GM12801 (cell line): Measurements from ENCODE around the gene VCP.

ENCODE experiments used
- TF ChIP-seq, protein P1 (sequence below): IDR thresholded peaks from one replicate; pipeline ENCODE4 v1.5.1; 2011; ENCODE audit warnings: control low read depth; ENCODE audit not compliant: insufficient read length; ENCODE audit errors: extremely low read depth

VCP gene

DNA sequence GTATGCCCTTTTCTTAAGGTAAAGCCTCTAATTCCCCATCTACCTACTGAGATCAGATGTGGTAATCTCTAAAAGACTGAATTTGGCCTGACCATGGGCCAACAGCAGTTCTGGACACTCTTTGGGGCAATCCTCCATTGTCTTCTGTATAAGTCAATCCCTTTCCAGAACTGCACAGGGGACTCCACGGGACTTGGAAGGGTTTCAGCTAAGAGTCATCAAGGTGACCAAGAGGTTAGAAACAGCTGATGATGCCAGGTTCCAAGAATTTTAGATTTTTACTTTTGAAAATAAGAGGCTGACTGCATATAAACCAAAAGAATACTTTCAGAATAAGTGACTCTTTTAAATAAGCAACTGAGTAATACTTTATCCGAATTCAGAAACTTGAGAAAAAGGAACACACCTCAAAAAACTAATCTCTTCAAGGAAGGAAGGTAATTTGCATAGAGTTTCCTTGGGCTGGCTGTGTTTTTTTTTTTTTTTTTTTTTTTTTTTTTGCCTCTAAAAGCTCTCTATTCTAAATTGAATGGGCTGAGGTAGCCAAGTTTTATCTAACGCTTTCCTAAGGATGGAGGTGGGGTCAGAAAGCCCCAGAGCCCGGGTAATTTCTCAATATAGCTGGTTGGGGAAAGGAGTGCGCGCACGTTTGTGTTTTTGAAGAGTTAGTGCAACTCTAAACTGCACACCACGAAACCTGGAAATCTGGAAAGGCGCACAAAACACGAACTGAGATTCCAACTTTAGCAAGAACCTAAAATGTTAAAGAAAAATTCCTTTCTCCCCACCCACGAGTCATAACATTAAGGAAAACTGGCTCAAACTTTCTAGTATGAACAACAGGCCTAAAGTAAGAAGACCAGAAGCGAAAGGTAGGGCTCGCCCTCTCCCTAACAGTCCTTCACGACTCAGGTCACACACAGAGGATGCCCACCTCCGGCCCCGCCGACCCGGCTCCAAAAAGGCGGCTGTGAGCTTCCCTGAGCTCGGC lies 1.3 kb downstream of the VCP start:
- TF ChIP-seq, protein P1, sequence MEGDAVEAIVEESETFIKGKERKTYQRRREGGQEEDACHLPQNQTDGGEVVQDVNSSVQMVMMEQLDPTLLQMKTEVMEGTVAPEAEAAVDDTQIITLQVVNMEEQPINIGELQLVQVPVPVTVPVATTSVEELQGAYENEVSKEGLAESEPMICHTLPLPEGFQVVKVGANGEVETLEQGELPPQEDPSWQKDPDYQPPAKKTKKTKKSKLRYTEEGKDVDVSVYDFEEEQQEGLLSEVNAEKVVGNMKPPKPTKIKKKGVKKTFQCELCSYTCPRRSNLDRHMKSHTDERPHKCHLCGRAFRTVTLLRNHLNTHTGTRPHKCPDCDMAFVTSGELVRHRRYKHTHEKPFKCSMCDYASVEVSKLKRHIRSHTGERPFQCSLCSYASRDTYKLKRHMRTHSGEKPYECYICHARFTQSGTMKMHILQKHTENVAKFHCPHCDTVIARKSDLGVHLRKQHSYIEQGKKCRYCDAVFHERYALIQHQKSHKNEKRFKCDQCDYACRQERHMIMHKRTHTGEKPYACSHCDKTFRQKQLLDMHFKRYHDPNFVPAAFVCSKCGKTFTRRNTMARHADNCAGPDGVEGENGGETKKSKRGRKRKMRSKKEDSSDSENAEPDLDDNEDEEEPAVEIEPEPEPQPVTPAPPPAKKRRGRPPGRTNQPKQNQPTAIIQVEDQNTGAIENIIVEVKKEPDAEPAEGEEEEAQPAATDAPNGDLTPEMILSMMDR, result no peak

DNA sequence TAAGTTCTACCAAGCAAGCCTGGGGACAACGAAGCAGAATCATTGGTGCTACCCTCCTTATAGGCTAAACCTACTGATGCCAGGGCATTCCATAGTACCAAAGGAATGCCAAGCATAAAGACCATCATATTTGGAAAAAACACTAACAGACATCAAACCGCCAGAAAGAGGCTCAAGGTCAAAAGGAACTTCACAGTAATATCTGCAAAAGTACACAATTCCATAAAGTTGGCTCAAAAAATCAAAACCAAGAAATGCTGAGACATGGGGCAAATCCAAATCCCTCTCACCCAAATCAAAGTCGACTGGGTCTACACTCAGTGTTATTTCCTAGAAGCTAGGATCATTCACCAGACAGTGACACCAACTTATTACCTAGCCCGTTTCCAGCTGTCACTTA lies 3.4 kb downstream of the VCP start:
- TF ChIP-seq, protein P1, result no peak

DNA sequence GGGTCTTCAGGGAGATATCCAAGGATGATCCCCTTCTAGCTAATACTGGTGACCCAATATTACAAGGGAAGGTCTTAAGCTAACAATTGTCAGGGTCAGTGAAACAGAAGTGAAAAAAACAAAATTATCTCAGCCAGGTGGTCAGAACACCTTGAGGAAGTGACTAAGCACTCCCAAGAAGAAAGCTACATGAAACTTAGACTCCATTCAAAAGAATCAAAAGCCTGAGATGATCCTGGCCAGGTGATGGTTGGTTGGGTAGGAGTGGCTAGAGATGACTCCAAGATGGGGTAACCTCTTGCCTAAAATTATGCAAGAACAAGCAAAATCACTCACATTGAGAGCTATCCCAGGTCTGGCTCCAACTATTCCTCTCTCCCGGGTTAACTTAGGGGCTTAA lies 5.4 kb downstream of the VCP start:
- TF ChIP-seq, protein P1, result no peak

DNA sequence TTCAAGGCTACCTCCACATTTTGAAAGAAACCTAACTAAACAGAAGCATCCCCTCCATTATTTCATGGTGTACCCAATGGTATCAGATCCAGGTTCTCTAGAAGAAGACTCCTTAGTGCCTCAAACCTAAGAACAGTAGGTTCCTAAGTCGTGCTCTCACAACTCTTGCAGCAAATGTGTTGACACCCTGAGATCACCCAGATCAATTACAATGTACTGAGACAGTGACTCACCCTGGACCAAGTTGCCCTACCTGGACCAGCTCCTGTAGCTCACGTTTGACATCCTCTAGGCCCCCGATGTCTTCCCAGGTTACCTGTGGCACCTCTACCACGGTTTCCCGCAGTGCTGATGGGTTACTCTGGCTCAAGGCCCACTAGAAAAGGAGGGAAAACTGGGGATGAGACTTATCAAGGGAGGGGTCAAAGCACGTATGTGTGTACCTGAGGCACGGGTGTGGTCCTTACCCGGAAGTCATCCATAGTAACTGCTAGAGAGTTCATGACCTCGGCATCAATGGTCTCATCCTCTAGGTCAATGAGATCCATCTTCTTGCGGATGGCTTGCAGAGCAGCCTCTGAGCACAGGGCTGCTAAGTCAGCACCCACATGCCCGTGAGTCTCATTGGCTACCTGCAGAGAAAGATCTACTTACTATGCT lies 11.7 kb downstream of the VCP start:
- TF ChIP-seq, protein P1, result no peak

DNA sequence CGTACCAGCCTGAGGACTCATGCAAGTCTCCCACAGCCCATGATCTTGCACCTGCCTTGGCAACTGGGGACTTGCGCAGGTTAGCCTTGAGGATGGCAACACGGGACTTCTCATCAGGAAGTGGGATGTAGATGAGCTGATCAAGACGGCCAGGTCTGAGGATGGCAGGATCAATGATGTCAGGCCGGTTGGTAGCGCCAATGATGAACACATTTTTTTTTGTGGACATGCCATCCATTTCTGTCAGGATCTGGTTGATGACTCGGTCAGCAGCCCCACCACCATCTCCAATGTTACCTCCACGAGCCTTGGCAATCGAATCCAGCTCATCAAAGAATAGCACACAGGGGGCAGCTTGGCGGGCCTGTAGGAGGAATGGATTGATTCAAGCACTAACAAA lies 13.0 kb downstream of the VCP start:
- TF ChIP-seq, protein P1, result no peak

DNA sequence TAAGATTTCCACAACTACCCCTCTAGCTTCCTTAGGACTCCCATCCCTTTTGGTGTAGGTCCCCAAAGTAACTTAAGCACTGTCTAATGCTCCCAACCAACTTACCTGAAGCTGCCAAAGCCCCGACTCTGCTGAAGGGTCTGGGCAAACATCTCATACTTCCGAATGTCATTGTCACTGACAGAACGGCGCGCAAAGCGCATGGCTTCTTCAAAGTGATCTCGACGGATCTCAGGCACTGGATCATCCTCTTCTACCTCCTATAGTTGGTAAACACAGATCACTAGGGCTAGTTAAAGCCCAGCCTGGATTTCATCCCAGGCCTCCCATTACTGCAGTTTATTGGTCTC lies 15.2 kb downstream of the VCP start:
- TF ChIP-seq, protein P1, result no peak

DNA sequence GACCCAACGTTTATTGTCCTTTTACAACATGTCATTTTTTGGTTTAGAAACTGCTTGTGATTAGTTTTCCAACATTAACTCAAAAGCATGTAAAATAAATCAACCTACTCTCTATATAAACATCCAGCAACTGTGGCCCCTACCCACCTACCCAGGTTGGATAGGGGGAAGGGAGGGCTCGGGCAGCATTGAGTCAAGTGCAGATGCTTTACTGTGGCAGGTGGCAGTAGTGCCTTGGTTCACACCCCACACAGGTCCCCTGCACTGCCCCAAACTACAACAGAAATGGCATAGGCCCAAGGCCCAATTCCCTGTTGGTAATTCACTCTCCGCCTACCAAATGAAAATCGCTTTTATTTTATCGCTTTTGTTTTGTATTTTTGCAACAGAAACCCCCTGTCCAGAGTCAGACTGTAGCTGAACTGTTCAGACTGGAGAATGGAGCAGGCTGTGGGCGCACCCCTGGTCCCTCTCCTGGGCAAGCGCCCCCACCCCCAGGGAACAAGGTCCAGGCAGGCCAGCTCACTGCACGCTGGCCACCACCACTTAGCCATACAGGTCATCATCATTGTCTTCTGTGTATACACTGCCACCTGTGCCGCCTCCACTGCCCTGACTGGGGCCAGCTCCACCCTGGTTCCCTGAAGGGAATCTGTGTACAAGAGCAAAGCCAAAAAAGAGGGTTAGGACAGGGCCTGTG lies 15.7 kb downstream of the VCP start:
- TF ChIP-seq, protein P1, result no peak
